ENCODE measurements around the gene MET.
A peak's percentile ranks its signal among the peaks of the same experiment; 100 is the strongest.
"Not testable (repeated sequence)": the region's sequence is repeated elsewhere in the genome, so short reads cannot be mapped to it uniquely, and the experiment has no call there.

The MET gene

DNA sequence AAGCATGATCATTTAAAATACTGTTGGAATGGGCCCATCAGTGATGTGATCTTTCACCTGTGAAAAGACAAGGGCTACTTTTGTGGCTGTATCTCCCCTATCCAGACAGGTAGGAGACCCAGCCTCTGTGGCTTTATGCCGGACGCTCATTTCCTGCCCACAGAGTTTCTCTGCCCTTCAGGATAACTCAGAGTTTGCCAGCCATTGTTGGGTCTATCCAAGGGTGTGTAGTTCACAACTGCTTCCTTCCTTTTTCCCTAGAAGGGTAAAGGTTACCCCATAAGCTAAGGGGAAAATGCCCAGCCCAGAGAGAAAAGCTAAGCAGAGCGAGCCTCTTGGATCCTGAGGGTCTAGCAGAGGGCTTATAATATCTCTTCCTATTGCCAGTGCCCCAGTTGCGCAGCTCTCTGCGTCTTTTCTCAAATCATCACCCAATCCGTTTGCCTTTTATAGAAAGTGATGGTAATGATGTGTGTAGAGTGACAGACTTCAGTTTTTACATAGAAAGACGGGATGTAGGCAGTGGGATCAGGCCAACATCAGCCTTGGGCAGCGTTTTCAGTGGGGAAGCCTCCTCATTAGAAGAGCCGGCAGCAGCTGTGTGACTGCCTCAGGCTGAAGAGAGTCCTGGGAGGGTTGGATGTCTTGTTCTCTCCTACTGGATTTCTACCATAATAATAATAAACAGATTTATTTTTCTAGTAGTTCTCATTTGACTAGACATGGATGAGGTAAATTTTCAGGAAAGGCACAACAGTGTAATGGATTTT, 80.5 kb downstream of the MET start:
- no peak for DNase-seq (ENCODE audit: low spot score)

DNA sequence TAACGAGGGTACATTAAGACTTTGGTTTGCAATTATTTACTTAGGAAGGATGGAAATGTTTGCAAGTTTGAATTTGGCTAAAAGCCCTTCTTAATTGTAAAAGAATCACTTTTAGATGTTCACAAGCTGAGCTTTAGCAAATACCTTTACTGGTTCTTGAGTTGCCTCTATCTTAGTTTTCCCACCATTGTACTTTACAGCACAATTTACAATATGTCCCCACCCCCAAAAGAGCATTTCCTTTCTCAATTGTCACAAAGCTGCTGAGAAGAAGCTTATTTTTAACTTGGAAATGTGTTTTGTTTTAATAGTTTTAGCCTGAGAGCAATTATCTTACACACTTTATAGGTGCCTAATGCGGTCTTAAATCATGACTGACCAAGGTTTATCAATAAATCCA, 81.1 kb downstream of the MET start:
- no peak for DNase-seq (ENCODE audit: low spot score)

DNA sequence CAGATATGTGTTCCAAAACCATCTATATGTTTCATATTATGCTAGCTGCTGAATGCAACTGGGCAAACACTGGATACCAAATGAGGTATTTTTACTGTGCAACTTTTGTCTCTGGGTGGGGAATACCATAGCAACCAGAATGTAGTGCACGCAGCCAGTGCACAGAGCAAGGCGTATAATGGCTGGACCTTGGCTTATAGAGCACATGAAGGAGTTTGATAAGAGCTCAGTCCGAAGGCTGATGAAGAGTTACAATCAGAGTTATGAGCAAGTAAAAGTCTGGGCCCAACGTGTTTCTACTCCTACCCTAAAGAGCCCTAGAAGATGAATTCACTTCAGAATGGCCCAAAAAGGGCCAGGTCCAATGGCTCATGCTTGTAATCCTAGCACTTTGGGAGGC, 82.2 kb downstream of the MET start:
- no peak for DNase-seq (ENCODE audit: low spot score)

- no peak for DNase-seq (ENCODE audit: low spot score)
Observed at GRCh38 chr7:116757283-116757682, 85.3 kb downstream of the MET start.

- not testable (repeated sequence) for DNase-seq (ENCODE audit: low spot score)
Observed at GRCh38 chr7:116759642-116760041, 87.6 kb downstream of the MET start.

DNA sequence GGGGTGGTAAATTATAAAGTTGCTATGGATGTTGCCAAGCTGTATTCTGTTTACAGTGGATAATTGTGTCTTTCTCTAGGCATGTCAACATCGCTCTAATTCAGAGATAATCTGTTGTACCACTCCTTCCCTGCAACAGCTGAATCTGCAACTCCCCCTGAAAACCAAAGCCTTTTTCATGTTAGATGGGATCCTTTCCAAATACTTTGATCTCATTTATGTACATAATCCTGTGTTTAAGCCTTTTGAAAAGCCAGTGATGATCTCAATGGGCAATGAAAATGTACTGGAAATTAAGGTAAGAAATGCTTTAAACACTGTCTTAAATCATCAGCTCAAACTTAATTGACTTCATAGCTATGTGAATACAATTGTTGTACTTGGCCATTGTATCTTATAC, 91.0 kb downstream of the MET start:
- no peak for DNase-seq (ENCODE audit: low spot score)

DNA sequence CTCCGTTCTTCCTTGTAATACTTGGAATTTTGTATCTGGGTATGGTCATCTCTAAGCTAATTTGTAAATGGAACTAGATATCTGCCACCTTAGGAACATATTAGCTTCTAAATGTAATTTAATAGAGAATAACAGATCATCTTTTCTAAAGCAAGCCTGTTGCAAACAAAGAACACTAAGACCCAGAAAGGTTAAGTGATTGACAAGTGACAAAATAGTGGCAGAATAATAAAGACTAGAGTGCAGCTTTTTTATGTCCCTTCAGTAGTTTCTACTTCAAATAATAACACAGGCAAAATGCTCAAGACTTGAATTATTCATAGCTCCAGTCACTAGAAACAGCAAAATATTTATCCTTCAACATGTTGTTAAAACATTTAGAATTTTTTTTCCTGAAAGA, 91.7 kb downstream of the MET start:
- DNase-seq (ENCODE audit: low spot score): no peak

GRCh38 chr7:116766881-116767280, 94.9 kb downstream of the MET start:
- DNase-seq (ENCODE audit: low spot score): peak; percentile 47

DNA sequence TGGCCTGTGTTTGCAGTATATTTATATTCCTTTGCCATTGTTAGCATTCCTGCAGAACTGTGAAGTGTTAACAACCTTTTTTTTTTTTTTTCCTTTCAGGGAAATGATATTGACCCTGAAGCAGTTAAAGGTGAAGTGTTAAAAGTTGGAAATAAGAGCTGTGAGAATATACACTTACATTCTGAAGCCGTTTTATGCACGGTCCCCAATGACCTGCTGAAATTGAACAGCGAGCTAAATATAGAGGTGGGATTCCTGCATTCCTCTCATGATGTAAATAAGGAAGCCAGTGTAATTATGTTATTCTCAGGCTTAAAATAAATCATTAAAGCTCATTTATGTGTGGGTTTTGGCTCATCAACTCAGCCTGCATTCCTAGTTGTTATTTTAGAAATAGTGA, 97.5 kb downstream of the MET start:
- no peak for DNase-seq (ENCODE audit: low spot score)

DNA sequence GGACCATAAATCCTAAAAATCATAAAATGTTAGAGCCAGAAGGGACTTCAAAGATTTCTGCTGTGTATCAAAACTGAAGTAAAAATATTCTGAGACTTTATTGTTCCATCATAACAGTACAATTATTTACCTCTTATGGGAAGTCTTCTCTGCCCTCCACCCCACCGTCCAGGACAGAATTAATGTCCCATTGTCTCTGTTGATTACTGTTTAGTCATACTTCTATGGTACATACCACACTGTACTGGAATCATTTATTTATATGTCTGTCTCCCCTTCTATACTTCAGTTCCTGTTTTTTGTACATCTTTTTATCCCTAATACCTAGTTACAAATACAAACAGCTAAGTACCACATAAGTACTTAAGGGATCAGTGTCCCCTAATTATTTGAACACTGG, 98.9 kb downstream of the MET start:
- no peak for DNase-seq (ENCODE audit: low spot score)

GRCh38 chr7:116771640-116772039, 99.6 kb downstream of the MET start:
- peak; percentile 59 for DNase-seq (ENCODE audit: low spot score)

GRCh38 chr7:116772423-116772863, 100.4 kb downstream of the MET start:
- peak; percentile 92 for DNase-seq (ENCODE audit: low spot score)

GRCh38 chr7:116772926-116773749, 101.1 kb downstream of the MET start:
- DNase-seq (ENCODE audit: low spot score): no peak

GRCh38 chr7:116776046-116776445, 104.0 kb downstream of the MET start:
- DNase-seq (ENCODE audit: low spot score): no peak

DNA sequence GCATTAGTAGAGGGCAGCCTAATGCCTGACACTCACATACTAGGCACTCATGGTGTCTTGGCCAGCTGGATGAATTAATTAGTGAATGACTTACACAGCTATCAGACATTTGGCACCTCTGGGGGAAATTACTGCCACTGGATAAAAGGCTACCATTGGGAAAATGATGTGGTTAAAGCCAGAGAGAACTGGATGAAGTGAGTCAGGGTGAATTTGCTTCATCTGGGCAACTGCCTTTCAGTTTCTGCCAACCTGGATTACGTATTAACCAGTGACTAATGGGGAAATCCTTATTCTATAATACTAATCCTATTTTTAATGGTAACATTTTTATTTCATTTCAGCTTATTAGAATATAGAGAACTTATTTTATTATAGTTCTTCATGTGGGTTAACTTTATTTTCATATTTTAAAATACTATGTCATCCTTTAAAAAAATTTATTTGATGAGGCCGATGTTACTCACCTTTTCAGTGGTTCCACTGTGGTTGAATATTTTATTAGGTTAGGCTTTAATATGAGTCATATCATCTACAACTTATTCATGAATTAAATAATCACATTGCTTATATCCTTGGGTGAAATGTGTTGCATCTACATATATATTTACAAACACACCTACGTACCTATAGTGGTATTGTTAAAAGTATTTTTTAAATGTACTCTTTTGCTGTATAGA, 104.8 kb downstream of the MET start:
- DNase-seq (ENCODE audit: low spot score): peak; percentile 95

DNA sequence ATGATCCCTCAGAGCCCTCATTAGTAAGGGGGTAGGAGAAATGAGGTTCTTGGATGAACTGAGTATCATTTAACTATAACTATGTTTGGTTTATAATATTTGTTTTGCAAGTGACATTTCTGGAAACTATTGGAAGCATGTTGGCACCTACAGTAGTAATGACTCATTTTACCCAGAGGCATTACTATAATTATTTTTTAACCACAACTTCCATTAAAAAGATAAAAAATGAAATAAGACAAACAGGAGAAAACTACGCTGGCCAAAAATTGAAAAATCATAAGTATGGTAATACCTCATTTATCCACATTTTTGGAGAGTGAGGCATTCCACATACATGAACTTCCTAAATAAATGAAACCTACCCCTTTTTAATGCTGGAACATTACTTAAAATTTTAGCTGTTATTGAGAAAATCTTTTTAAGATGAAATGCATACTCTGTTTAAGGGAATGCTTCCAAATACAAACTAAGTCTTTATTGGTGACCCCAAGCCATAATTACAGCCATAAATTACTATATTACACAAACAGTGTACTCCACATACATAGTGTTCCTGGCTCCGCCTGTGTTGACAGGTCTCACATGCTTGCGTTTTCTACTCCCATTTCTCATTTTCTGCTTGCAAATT, 105.8 kb downstream of the MET start:
- DNase-seq (ENCODE audit: low spot score): peak; percentile 64

- DNase-seq (ENCODE audit: low spot score): no peak
Observed at GRCh38 chr7:116779216-116779615, 107.2 kb downstream of the MET start.

GRCh38 chr7:116779931-116780330, 107.9 kb downstream of the MET start:
- no peak for DNase-seq (ENCODE audit: low spot score)

DNA sequence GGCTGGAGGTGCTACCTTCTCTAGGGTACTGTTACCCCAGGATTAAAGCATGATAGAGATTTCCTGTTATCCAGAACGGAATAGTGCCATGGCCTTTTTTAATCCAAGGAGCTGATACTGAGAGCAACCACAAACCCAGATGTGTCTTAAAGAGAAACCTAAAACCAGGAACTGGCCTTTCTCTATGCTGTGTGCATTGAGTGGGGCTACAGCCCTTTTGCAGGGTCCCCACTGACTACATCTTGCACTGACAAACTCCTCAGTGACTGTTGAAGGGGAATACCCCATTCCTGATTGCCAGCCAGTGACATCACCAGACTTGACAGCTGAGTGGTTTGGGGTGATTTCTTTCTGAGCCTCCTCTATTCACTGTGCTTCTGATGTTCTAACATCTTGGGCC, 108.5 kb downstream of the MET start:
- no peak for DNase-seq (ENCODE audit: low spot score)

DNA sequence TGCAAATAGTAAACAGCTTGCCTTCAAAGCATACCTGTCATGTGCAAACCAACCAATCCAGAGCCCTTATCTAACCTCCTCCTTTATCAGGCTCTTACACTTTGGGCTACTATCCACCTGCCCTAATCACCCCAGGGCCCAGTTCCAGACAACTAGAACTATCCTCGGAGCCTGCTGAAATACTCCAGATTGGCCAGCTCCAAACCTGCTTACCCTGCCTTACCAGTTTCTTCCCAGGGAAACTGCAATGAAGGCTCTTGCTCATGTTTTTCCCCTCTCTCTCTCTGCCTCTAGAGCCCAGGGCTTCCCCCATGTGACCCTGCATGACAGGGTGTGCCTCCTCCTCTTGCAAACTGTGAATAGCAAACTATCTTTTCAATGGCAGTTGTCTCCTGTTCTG, 109.0 kb downstream of the MET start:
- no peak for DNase-seq (ENCODE audit: low spot score)

GRCh38 chr7:116781584-116781983, 109.6 kb downstream of the MET start:
- DNase-seq (ENCODE audit: low spot score): no peak

- no peak for DNase-seq (ENCODE audit: low spot score)
Observed at GRCh38 chr7:116782177-116782711, 110.2 kb downstream of the MET start.

All from LoVo (cell line).